ENCODE data around the gene SDHB.

DNA sequence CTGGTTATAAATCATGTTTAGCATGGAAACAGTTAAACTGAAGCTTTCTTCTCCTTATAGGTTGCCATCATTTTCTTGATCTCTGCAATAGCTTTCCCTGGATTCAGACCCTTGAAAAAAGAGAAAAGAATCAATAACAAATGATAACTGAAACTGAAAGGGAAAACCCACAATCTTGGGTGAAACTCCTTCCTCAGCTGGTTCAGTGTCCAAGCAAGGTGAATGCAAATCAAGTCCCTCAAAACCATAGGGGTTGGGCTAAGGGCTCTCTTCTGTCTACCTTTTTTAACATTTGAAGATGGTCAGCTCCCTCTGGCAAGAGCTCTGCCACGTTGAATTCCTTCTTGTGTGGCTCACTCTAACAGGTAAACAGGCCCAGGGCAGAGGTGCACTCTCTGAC lies 35.0 kb downstream of the SDHB start:
- TF ChIP-seq CTCF (IDR thresholded peaks at IDR 0.05 in 4 of 5, conservative IDR thresholded peaks at IDR 0.05 in 1 of 5) (no peak), POLR2A (IDR thresholded peaks at IDR 0.05) (no peak)

Data from gastrocnemius medialis (tissue), 4 donors.